ENCODE measurements around the gene SLC12A8. TPM values are rescaled to one million over a fixed set of nuclear protein-coding genes. Genes with fewer than 3 reads are reported as not detected.

SLC12A8 gene
- polyA plus RNA-seq, 1 of the 3 experiments (the other 2 are of a cell fraction): 7.5 TPM

GRCh38 chr3:125212091-125212508, 448 bp downstream of the SLC12A8 start (continued):
- TF ChIP-seq FOXJ3 (CRISPR knock-in tag; IDR thresholded peaks at IDR 0.05) (no peak), SIN3A (IDR thresholded peaks at IDR 0.05; ENCODE audit: borderline replicate concordance, low read depth, low read length) (no peak), JUND (IDR thresholded peaks at IDR 0.05) (no peak)

DNA sequence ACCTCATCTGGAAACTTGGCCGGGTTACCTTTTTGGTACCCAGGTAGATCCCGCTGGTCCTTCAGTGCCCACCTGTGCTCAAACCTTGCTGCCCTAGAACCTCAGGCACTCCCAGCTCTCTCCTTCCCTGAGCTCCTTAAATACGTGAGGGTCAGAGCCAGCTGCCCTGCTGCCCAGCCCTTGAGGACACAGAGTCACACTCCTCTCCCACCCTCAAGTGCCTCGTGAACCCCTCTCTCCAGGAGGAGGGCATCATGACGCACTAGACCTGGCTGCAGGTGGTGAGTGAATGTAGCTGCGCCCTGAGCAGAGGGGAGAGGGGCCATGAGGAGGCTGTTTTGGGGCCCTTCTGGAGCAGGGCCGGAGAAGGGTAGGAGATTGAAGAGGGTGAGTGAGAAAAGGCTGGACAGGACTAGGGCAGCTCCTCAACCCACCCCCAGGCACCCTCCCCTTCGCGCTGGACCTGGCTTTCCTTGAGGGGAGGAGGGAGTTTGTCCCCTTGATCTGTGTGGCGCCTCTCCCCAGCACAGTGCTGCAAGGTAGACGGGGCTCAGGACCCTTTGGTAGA, 941 bp downstream of the SLC12A8 start:
- H3K9ac ChIP-seq: no peak overlapping the region
- H3K4me1 ChIP-seq (ENCODE audit: control insufficient read depth in 1 of 2, insufficient read depth in 2 of 2, low read depth in 1 of 2, low read length in 1 of 2): peaks cover 2 to 13% of the 10 kb centered on the region in 2 experiments; a peak in 2 of 4 replicates
- no peaks in the 10 kb centered on the region for H3K9me3 ChIP-seq
- CTCF ChIA-PET: interaction anchor here (1.1 kb wide), 1 partner anchor 10 kb away, joined by 4 read pairs; no protein-coding TSS in a partner anchor
- no peak overlapping the region for H3K27ac ChIP-seq (ENCODE audit: low read depth in 2 of 2, low read length in 1 of 2)
- no peak overlapping the region for H3K4me3 ChIP-seq (ENCODE audit: low read depth in 2 of 2, low read length in 1 of 2)
- no peak overlapping the region for H2AFZ ChIP-seq (ENCODE audit: low read depth)
- no peaks in the 10 kb centered on the region for H3K9me2 ChIP-seq
- POLR2A ChIA-PET: no interaction called here
- no peaks in the 10 kb centered on the region for H3K27me3 ChIP-seq (ENCODE audit: insufficient read depth)
- H3K36me3 ChIP-seq (replicated peaks in 1 of 2; ENCODE audit: control insufficient read depth in 1 of 2, insufficient read depth in 2 of 2, low read length in 1 of 2): no peaks in the 10 kb centered on the region
- no peak overlapping the region for H3K4me2 ChIP-seq
- WGBS (ENCODE audit: low lambda C conversion rate): 97% methylated on average over 11 of the region's 11 CpGs
- H4K20me1 ChIP-seq (ENCODE audit: insufficient read depth): no peaks in the 10 kb centered on the region
- H3K79me2 ChIP-seq (ENCODE audit: insufficient read depth): no peaks in the 10 kb centered on the region
- H3F3A ChIP-seq (replicated peaks; ENCODE audit: insufficient read depth): peaks cover 8% of the 10 kb centered on the region
- no peak for DNase-seq
- TF ChIP-seq CTCF (IDR thresholded peaks at IDR 0.05): no peak
- TF ChIP-seq IRF3 (IDR thresholded peaks at IDR 0.05; ENCODE audit: low read depth, low read length): no peak
- TF ChIP-seq CHD2 (IDR thresholded peaks at IDR 0.05; ENCODE audit: low read length, partially characterized antibody): no peak
- TF ChIP-seq TAF1 (IDR thresholded peaks at IDR 0.05; ENCODE audit: borderline replicate concordance, low read depth, low read length): no peak
- TF ChIP-seq JUND (IDR thresholded peaks at IDR 0.05): no peak
- TF ChIP-seq, protein P1, sequence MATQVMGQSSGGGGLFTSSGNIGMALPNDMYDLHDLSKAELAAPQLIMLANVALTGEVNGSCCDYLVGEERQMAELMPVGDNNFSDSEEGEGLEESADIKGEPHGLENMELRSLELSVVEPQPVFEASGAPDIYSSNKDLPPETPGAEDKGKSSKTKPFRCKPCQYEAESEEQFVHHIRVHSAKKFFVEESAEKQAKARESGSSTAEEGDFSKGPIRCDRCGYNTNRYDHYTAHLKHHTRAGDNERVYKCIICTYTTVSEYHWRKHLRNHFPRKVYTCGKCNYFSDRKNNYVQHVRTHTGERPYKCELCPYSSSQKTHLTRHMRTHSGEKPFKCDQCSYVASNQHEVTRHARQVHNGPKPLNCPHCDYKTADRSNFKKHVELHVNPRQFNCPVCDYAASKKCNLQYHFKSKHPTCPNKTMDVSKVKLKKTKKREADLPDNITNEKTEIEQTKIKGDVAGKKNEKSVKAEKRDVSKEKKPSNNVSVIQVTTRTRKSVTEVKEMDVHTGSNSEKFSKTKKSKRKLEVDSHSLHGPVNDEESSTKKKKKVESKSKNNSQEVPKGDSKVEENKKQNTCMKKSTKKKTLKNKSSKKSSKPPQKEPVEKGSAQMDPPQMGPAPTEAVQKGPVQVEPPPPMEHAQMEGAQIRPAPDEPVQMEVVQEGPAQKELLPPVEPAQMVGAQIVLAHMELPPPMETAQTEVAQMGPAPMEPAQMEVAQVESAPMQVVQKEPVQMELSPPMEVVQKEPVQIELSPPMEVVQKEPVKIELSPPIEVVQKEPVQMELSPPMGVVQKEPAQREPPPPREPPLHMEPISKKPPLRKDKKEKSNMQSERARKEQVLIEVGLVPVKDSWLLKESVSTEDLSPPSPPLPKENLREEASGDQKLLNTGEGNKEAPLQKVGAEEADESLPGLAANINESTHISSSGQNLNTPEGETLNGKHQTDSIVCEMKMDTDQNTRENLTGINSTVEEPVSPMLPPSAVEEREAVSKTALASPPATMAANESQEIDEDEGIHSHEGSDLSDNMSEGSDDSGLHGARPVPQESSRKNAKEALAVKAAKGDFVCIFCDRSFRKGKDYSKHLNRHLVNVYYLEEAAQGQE (IDR thresholded peaks at IDR 0.05; ENCODE audit: low read depth, low read length): no peak
- TF ChIP-seq ELF1 (IDR thresholded peaks at IDR 0.05): no peak
- TF ChIP-seq, protein P2, sequence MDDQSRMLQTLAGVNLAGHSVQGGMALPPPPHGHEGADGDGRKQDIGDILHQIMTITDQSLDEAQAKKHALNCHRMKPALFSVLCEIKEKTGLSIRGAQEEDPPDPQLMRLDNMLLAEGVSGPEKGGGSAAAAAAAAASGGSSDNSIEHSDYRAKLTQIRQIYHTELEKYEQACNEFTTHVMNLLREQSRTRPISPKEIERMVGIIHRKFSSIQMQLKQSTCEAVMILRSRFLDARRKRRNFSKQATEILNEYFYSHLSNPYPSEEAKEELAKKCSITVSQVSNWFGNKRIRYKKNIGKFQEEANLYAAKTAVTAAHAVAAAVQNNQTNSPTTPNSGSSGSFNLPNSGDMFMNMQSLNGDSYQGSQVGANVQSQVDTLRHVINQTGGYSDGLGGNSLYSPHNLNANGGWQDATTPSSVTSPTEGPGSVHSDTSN (IDR thresholded peaks at IDR 0.05): no peak
- no peak for TF ChIP-seq ZBTB33 (IDR thresholded peaks at IDR 0.05; ENCODE audit: borderline replicate concordance, low read depth)
- no peak for TF ChIP-seq TEAD4 (IDR thresholded peaks at IDR 0.05; ENCODE audit: borderline replicate concordance, insufficient read depth)
- no peak for TF ChIP-seq RAD21 (IDR thresholded peaks at IDR 0.05; ENCODE audit: low read length)

Measured in SK-N-SH (cell line).